GM20000 (cell line): Measurements from ENCODE around the gene PHGDH.

Source experiments
- DNase-seq: peaks from one replicate; pipeline ENCODE4 v3.0.0; 2012; ENCODE audit warnings: low spot score
- CTCF ChIP-seq: IDR thresholded peaks from 2 replicates; pipeline ENCODE4 v1.5.1; 2012; ENCODE audit warnings: mild to moderate bottlenecking, control low read depth; ENCODE audit errors: extremely low read depth, missing control alignments

PHGDH gene

GRCh38 chr1:119713749-119714456 is 2.2 kb downstream of the PHGDH start:
- no peak for DNase-seq
- TF ChIP-seq CTCF = no peak

GRCh38 chr1:119714583-119714982 is 2.8 kb downstream of the PHGDH start:
- no peak for DNase-seq
- no peak for TF ChIP-seq CTCF

- DNase-seq = no peak
- TF ChIP-seq CTCF = no peak
Measured at GRCh38 chr1:119715542-119715941, 3.8 kb downstream of the PHGDH start.

- no peak for DNase-seq
- TF ChIP-seq CTCF = no peak
Measured at GRCh38 chr1:119718409-119718808, 6.7 kb downstream of the PHGDH start.

GRCh38 chr1:119718972-119719371 is 7.2 kb downstream of the PHGDH start:
- no peak for TF ChIP-seq CTCF
- no peak for DNase-seq

GRCh38 chr1:119720866-119721440 is 9.2 kb downstream of the PHGDH start:
- TF ChIP-seq CTCF = no peak
- DNase-seq = no peak

- no peak for TF ChIP-seq CTCF
- no peak for DNase-seq
Measured at GRCh38 chr1:119721896-119722295, 10.2 kb downstream of the PHGDH start.
